ENCODE results near the gene AK2.

Gene AK2

GRCh38 chr1:32969566-32969965 is 67.1 kb downstream of the AK2 start:
- no peak for DNase-seq

- DNase-seq = no peak
These were observed 68.7 kb downstream of the AK2 start for GRCh38 chr1:32967888-32968568.

- DNase-seq = no peak
These were observed 69.8 kb downstream of the AK2 start for GRCh38 chr1:32966900-32967299.

- DNase-seq = no peak
These were observed 71.4 kb downstream of the AK2 start for GRCh38 chr1:32965251-32965747.

GRCh38 chr1:32964461-32965250 is 72.0 kb downstream of the AK2 start, which contains the start of gene RNF19B:
TSS of gene RNF19B (minus strand) at chr1:32964809. CDS start at chr1:32964685, 124 bp downstream.
- peak; percentile 92 for DNase-seq

- DNase-seq = peak; percentile 61
These were observed 72.8 kb downstream of the AK2 start for GRCh38 chr1:32963746-32964460.

GRCh38 chr1:32962248-32962896 is 74.3 kb downstream of the AK2 start:
- no peak for DNase-seq

GRCh38 chr1:32960819-32961355 is 75.8 kb downstream of the AK2 start:
- DNase-seq = no peak

GRCh38 chr1:32960342-32960741 is 76.3 kb downstream of the AK2 start:
- no peak for DNase-seq

GRCh38 chr1:32958827-32959226 is 77.9 kb downstream of the AK2 start:
- DNase-seq = no peak

Data from NK-92 treated with Interleukin-12 subunit alpha and Interleukin-12 subunit beta, amount 100 ng/mL, for 24 hours (cell line).